RPMI7951 (cell line): ENCODE results near the gene GNAZ. TPM values are rescaled to one million over a fixed set of nuclear protein-coding genes. Genes with fewer than 3 reads are reported as not detected.
"Not testable (repeated sequence)": the region's sequence is repeated elsewhere in the genome, so short reads cannot be mapped to it uniquely, and the experiment has no call there.

Experiments
- DNase-seq: peaks from one replicate; pipeline ENCODE4 v3.0.0-alpha.2; 2012; ENCODE audit warnings: low read depth
- total RNA-seq: library from RNA; depleted of rRNA; stranded (reverse); fragments of >200 nt; shearing (Covaris generic); gene quantifications from 2 replicates; pipeline ENCODE4 v1.2.3, GENCODE V29; 2014

Gene GNAZ
- total RNA-seq, 1 experiment from 2014 or later, result 2.2 TPM

DNA sequence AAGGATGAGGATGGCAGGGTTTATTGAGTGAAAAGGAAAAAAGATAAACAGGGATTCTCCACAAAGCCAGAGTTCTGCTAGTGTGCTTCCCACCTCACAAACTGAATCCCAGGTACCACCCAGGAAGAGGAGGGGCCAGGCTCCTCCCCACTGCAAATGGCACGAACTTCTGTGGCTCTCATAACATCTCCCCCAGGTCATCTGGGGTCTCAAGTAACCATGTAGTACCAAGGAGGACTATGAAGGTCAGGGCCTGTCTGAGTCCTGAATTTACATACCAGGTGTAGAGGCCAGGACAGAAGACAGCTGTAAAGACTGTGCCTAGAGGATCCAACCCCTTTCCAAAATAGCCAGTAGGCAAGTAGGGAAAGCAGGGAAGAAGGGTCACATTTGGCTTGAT, 25.7 kb upstream of the GNAZ start:
- DNase-seq, result no peak

- DNase-seq, result no peak
Observed at GRCh38 chr22:23045461-23045860, 24.9 kb upstream of the GNAZ start.

DNA sequence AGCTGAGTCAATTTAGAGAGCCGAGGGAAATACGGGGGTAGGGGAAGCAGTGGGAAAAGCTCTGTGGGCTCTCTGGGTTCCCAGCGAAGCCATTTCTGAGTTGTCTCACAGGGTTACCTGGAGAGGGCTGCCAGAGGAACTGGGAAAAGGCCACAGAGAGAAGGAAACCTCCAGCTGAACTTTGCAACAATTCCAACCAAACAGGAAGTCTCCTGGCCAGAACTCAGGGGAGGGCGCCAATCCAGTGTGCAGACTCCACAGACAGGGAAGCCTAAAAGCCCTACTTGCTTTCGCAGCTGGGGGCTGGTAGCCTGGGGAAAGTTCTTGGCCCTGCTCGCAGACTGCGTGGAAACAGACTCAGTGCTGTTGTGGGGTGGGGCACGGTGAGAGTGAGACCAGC, 23.1 kb upstream of the GNAZ start:
- no peak for DNase-seq

DNA sequence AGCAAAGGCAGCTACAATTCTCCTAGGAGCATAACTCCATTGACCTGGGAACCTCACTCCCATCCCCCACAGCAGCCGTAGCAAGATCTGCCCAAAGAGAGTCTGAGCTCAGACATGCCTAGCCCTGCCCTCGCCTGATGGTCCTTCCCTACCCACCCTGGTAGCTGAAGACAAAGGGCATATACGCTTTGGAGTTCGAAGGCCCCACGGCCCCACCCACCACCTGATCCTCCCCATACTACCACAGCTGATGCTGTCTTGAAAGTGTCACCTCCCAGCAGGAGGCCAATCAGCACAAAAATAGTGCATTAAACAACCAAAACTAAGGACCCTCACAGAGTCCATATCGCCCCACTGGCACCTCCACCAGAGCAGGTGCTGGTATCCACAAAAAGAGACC, 22.6 kb upstream of the GNAZ start:
- DNase-seq, result no peak

- not testable (repeated sequence) for DNase-seq
Observed at GRCh38 chr22:23050546-23050945, 19.8 kb upstream of the GNAZ start.

DNA sequence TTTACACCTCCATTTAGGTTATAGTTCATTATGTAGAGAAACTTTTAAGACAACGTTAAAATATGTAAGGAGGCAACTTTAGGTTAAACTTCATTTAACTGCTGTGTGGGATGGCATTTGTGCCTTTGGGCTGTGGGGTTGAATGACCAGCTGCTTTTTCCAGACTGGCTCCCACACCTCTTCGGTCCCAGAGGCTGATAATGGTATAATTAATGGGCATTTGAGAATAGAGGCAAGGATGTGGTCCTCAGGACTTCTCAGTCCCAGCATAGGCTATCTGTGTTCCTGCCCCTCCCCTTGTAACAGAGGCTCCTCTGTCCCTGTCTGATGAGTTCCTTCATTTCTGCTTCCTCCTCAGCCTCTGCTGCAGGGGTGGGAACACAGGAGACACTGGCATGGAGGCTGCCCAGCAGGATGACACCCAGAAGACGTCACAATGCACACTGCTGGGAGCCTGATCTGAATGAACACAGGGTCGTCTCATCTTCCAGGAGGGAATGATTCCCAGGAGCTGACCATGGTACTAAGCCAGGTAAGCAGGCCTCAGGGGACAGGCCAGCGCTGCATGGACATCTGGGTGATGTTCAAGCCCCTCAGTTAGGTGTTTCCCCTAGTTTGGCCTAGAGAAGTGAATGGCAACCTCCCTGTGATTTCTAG, 17.1 kb upstream of the GNAZ start:
- no peak for DNase-seq

DNA sequence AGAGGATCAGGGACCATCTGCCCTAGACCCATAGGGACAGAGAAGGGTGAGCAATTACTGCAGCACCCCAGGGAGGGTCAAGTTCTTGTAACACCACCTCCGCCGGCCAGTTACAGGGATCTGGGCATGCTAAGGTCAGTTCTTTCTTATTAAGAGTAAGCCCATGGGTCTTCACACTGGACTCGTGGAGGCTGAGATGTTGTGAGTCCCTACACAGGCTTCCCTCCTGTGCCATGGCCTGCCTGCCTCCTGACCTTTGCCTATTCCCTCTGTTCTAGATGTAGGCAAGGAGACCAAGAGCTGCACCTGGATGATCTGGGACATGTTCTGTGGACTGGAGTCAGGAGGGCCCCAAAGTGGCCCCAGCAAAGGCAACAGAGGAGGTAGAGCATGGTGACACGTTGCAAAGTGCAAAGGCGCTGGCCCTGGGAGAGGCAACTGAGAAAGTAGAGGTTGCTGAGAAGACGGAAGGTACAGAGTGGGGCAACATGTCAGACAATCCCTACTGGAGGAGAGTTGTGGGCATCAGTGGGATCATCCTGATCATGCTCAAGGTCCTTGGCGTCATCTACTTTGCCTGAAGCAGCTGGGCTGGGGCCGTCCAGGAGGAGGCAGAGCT, 16.3 kb upstream of the GNAZ start:
- no peak for DNase-seq

- DNase-seq, result no peak
Observed at GRCh38 chr22:23054531-23055257, 15.6 kb upstream of the GNAZ start.

DNA sequence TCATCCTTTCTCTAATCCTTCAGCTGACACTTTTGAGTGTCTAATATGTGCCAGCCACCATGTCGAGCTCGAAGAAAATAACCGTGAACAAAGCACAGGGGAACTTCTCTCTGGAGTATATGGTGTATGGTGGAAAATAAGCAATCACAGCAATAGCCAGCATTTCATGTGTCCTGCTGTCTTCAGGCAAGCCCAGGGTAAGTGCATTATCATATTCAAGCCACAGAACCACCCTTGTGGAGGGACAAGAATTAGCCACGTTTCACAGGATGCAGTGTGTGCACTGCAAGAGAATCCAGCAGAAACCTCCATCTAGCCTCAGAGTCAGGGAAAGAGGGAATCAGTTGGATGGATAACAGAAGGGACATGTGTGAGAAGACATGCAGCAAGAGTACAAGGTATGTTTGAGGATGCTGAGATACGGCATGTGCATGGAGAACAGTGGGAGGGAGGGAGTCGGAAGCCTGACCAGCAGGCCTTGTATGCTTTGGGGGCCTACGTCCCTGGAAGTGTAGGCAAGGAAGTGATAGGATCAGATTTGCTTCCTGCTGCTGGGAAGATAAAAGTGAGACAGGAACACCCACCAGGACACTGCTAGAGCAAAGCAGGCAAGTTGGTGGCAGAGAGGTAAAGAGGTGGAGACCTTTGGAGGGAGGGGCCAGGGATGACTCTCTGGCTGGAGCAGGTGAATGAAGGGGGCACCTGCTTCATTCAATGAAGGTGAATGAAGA, 14.7 kb upstream of the GNAZ start:
- no peak for DNase-seq

- no peak for DNase-seq
Observed at GRCh38 chr22:23057331-23057730, 13.0 kb upstream of the GNAZ start.

DNA sequence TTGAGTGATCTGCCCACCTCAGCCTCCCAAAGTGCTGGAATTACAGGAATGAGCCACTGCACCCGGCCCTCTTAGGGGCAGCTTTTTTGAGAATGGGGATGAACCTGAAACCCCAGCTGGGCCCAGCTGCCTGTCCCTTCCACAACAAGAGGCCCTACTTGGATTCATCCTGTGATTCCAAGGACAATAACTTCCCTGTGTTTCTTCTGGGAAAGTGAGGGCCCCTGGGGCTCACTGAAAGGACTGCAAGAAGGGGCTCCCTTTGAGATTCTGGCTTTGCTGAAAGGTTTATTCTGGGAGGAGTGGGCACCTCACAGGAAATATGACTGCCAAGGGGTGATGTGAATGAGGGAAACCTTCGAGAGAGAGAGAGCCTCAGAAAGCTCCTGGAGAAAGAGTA, 12.3 kb upstream of the GNAZ start:
- DNase-seq, result no peak

- no peak for DNase-seq
Observed at GRCh38 chr22:23058481-23059283, 11.6 kb upstream of the GNAZ start.

- DNase-seq, result no peak
Observed at GRCh38 chr22:23059284-23059948, 10.9 kb upstream of the GNAZ start.

DNA sequence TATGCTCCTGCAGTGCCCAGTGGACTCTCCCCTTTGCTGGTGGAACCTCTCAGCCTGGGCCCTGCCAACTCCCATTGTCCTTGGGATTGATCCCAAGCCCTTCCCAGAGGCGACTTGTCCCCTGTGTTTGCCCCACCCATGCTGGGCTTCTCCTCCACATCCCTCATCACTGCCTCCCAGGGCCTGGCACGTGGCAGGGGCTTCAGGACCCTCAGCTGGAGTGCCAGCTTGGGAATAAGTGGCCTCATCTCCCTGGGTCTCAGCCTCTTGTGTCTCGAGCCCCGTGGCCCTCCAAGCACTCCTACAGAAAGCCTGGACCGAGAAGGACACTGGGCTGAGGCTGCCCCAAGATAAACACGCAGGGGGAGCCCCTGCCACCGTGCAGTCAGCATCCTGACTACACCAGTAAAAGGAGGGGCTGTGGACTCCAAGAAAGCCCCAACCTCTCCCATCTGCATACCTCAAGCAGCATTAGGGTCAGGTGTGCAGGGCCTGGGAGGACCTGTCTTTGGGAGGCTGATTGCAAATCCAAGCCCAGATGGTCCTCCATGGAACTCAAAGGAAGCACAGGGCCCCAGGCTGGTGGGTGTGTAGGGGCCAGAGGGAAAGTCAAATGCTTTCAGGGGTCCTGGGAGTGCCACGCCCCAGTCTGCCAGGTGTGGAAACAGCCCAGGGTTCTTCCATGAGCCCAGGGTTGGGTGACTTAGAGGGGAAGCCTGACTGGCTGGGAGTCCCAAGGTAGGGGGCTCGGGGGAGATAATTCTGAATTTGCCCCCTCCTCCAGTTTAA, 9.5 kb upstream of the GNAZ start:
- no peak for DNase-seq

GRCh38 chr22:23061471-23062280, 8.6 kb upstream of the GNAZ start:
- DNase-seq, result no peak

DNA sequence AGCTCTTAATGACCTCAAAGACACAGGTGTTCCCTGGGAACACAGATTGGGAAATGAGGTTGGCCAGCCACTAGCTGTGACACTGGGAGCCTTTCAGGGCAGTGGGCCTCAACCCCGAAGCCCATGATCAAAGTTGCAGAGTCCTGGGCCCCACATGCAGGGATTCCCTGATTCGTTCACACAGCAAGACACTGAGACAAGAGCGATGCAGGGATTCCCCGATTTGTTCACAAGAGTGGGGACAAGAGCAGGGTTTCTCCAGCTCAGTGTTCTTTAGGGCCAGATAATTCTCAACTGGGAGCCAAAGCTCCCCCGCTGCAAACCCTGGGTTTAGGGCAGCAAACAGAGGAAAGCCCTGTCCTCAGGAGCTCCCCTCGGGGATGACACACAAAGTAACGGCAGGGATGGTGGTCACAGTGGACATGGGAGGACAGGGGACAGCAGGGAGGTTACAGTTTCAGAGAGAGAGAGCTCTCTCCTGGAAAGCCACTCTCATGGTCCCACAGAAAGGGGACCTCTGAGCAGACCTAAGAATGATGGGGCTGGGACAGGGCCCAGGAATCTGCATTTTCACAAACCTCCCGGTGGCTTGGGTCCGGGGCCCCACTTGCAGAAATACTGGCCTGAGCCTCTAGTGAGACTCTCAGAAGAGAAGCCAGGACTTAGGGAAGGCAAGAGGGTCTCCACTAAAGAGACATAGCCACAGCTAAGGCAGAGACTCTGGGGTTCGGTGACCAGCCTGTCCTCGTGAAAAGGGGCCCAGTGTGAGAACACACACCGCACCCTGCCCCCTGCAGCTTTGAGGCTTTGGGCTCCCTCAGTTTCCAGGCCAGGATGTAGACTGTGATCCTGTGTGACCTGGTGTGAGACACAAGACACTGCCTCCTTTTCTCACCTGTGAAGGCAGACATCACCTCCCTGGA, 7.4 kb upstream of the GNAZ start:
- DNase-seq, result no peak

- DNase-seq, result no peak
Observed at GRCh38 chr22:23063539-23064380, 6.6 kb upstream of the GNAZ start.
